ENCODE measurements around the gene LPCAT1.

DNA sequence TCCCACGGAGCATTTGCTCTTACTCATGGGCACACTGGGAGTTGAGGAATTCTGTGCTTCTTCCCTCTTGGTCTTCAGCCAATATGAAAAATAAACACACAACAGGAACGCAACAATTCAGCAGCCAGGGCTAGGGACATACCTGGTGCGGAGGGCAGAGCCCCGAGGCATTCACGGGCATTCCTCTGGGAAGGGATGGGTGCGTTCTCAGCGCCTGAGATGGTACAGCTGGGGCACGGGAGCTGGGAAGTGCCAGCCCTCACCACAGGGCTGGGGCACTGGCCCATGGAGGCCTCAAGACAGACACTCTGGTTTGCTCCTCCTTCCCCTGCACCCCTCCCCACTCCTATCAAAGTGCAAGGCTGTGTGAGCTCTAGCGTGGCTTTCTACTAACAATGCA is 80.6 kb downstream of the LPCAT1 start:
- TF ChIP-seq, protein P1, sequence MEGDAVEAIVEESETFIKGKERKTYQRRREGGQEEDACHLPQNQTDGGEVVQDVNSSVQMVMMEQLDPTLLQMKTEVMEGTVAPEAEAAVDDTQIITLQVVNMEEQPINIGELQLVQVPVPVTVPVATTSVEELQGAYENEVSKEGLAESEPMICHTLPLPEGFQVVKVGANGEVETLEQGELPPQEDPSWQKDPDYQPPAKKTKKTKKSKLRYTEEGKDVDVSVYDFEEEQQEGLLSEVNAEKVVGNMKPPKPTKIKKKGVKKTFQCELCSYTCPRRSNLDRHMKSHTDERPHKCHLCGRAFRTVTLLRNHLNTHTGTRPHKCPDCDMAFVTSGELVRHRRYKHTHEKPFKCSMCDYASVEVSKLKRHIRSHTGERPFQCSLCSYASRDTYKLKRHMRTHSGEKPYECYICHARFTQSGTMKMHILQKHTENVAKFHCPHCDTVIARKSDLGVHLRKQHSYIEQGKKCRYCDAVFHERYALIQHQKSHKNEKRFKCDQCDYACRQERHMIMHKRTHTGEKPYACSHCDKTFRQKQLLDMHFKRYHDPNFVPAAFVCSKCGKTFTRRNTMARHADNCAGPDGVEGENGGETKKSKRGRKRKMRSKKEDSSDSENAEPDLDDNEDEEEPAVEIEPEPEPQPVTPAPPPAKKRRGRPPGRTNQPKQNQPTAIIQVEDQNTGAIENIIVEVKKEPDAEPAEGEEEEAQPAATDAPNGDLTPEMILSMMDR (IDR thresholded peaks at IDR 0.05), result no peak
- TF ChIP-seq EP300 (IDR thresholded peaks at IDR 0.05), result no peak

Data from tibial nerve (tissue), 4 donors.